NB4 (cell line): ENCODE data around the gene HDAC11.

Source experiments
- CTCF ChIP-seq: IDR thresholded peaks from one replicate; pipeline ENCODE4 v1.5.1; 2012; ENCODE audit warnings: low read depth, low read length
- MYC ChIP-seq: IDR thresholded peaks from 2 replicates; pipeline ENCODE4 v1.6.1; 2011; ENCODE audit warnings: low read depth, low read length
- POLR2A ChIP-seq: IDR thresholded peaks from 2 replicates; pipeline ENCODE4 v1.6.1; 2011; ENCODE audit warnings: mild to moderate bottlenecking; ENCODE audit not compliant: insufficient read length; ENCODE audit errors: extremely low read depth

GRCh38 chr3:13509059-13509815 is 29.1 kb downstream of the HDAC11 start:
- no peak for TF ChIP-seq CTCF
- no peak for TF ChIP-seq POLR2A
- no peak for TF ChIP-seq MYC
